Prostate gland (tissue), 2 donors: ENCODE data around the gene GPAT2.
"Not testable (repeated sequence)": the region's sequence is repeated elsewhere in the genome, so short reads cannot be mapped to it uniquely, and the experiment has no call there.

ENCODE experiments used
- CTCF ChIP-seq, 4 experiments: fragments of 200-600 bp in 2 of 4; fragments of 450-650 bp in 2 of 4; sonication (generic) in 2 of 4; IDR thresholded peaks; 1 replicate in 3 of 4; 2 replicates in 1 of 4; pipeline ENCODE4 v1.5.1; 2016 to 2019; ENCODE audit warnings: antibody characterized with exemption in 4 of 4, mild to moderate bottlenecking in 2 of 4, moderate library complexity in 2 of 4
- POLR2A ChIP-seq: fragments of 450-650 bp; IDR thresholded peaks from one replicate; pipeline ENCODE4 v1.6.1; 2016; ENCODE audit warnings: antibody characterized with exemption, mild to moderate bottlenecking
- POLR2AphosphoS5 ChIP-seq: sonication (generic); formaldehyde crosslinking; IDR thresholded peaks from one replicate; pipeline ENCODE4 v1.6.1; 2017; ENCODE audit warnings: antibody characterized with exemption

DNA sequence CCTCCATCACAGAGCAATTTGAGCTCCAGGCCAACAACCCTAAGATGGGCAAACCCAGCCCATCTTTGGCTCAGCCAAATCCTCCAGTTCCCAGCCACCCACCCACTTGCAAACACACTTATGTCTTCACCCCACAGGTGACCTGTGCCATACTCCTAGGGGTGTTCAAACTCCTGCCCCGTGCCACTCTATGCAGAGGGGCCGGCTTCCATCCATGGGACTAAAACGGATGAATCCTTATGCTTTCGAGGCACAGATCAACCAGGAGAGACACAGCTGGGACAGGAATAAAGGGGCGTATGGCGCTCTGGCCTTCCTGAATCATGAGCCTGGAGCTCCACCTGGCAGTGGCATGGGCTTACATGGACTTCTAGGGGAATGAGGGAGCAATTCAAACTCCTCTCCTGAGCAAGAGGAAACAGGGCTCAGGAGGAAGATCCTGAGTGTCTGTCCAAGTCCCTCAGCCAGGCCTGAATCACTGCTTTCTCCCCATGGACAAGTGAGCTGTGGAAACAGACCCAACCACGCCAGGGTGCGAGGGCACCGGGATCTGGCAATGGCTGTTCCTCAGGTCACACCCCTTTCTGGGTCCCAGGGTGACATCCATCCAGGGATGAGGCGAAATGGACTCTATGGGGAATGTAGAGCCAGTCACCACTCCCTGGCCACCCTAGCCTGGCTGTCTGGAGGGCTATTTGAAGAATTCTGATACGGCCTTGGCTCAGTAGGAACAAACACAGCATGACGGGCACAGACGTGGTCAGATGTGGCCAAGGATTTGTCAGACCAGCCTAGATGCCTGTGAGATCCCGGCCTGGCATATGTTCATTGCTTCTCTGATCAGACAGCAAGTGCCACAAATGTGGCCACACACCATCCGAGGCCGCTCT, 36.6 kb upstream of the GPAT2 start:
- not testable (repeated sequence) for TF ChIP-seq CTCF (IDR thresholded peaks at IDR 0.05); POLR2A; POLR2AphosphoS5
